GM19238 (cell line): ENCODE measurements around the gene NCAPD2.
A peak's percentile ranks its signal among the peaks of the same experiment; 100 is the strongest.
"Not testable (repeated sequence)": the region's sequence is repeated elsewhere in the genome, so short reads cannot be mapped to it uniquely, and the experiment has no call there.

Source experiments
- DNase-seq: peaks from one replicate; pipeline ENCODE4 v3.0.0; 2011; ENCODE audit warnings: low spot score; ENCODE audit not compliant: insufficient read length

The NCAPD2 gene

GRCh38 chr12:6548966-6549683 is 55.2 kb downstream of the NCAPD2 start:
- no peak for DNase-seq

- DNase-seq = no peak
Observed at GRCh38 chr12:6549684-6550151, 55.8 kb downstream of the NCAPD2 start.

- no peak for DNase-seq
Observed at GRCh38 chr12:6550294-6551062, 56.6 kb downstream of the NCAPD2 start.

- no peak for DNase-seq
Observed at GRCh38 chr12:6551063-6551461, 57.2 kb downstream of the NCAPD2 start.

- DNase-seq = no peak
Observed at GRCh38 chr12:6551496-6552139, 57.7 kb downstream of the NCAPD2 start.

GRCh38 chr12:6552140-6552551 is 58.2 kb downstream of the NCAPD2 start:
- no peak for DNase-seq

GRCh38 chr12:6553051-6553868 is 59.4 kb downstream of the NCAPD2 start:
- DNase-seq = no peak

- peak; percentile 89 for DNase-seq
Observed at GRCh38 chr12:6554168-6555017, 60.5 kb downstream of the NCAPD2 start.

- no peak for DNase-seq
Observed at GRCh38 chr12:6555018-6555691, 61.3 kb downstream of the NCAPD2 start.

- not testable (repeated sequence) for DNase-seq
Observed at GRCh38 chr12:6556496-6556817, 62.6 kb downstream of the NCAPD2 start.

GRCh38 chr12:6556857-6557256 is 63.0 kb downstream of the NCAPD2 start:
- no peak for DNase-seq

GRCh38 chr12:6558014-6558760 is 64.3 kb downstream of the NCAPD2 start:
- not testable (repeated sequence) for DNase-seq

- DNase-seq = no peak
Observed at GRCh38 chr12:6559500-6559899, 65.6 kb downstream of the NCAPD2 start.

GRCh38 chr12:6560501-6561205 is 66.8 kb downstream of the NCAPD2 start:
- DNase-seq = no peak

GRCh38 chr12:6562881-6563280 is 69.0 kb downstream of the NCAPD2 start:
- DNase-seq = no peak

GRCh38 chr12:6563448-6564050 is 69.6 kb downstream of the NCAPD2 start:
- peak; percentile 37 for DNase-seq

- DNase-seq = no peak
Observed at GRCh38 chr12:6567112-6567670, 73.3 kb downstream of the NCAPD2 start.

- DNase-seq = no peak
Observed at GRCh38 chr12:6569312-6569711, 75.4 kb downstream of the NCAPD2 start.
